T-helper 2 cell treated with Interferon-gamma antibody and Interleukin-4, amounts not matched to agents 5 μg/mL and 100 μg/mL, for 36 hours (primary cell): ENCODE data around the gene DHH.
"Not testable (repeated sequence)": the region's sequence is repeated elsewhere in the genome, so short reads cannot be mapped to it uniquely, and the experiment has no call there.

Experiments
- DNase-seq: peaks from one replicate; pipeline ENCODE4 v3.0.0; 2021; ENCODE audit warnings: low spot score
- H3K27ac Mint-ChIP-seq: one replicate; pipeline ENCODE4 v1.8.0; 2021; ENCODE audit warnings: mild to moderate bottlenecking, mixed read lengths
- H3K27me3 Mint-ChIP-seq: one replicate; pipeline ENCODE4 v1.8.0; 2021; ENCODE audit warnings: low read depth, mixed read lengths
- H3K36me3 Mint-ChIP-seq: one replicate; pipeline ENCODE4 v1.8.0; 2021; ENCODE audit warnings: low read depth, mixed read lengths
- H3K4me1 Mint-ChIP-seq: one replicate; pipeline ENCODE4 v1.8.0; 2021; ENCODE audit warnings: low read depth, mixed read lengths
- H3K4me3 Mint-ChIP-seq: one replicate; pipeline ENCODE4 v1.8.0; 2022; ENCODE audit warnings: mild to moderate bottlenecking, moderate library complexity, mixed read lengths
- H3K9me3 Mint-ChIP-seq: one replicate; pipeline ENCODE4 v1.8.0; 2021; ENCODE audit warnings: mixed read lengths

Gene DHH

DNA sequence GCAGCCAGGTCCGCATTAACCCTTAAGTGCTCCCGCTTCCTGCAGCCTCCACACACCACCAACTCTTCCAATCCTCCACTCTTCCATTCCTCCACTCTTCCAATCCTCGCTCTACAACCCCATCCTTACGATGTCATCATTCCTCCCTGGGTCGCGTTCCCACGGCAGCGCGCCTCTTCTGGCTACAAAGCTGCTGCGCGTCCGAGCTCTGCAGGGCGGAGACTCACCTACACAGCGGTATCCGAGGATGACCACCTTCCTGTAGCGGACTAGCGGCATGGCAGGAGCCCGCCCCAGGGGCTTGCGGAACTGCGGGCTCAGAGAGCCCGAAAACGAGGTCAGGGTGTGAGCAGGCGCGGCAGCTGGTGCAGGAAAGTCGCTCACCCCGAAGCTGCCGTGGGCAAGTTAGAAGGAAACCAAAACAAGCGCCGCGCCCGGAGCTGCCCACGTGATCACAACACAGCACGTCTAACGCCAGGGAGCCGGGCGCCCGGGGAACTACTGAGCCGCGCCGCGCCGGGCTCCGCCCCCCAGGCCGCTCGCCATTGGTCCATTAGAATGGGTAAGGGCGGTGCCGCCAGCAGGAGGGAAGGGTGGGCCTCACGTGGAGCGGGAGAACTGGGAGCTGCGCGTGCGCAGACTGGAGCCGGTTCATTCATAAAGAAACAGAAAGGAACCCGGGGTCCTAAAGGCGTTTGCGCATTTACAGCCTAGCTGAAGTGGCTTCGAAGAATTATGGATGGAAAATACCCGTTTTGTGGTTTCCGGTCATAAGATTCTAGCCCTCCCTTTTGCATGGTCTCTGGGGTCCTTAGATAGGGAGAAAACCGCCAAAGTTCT is 24.9 kb downstream of the DHH start, which contains the start of gene RHEBL1:
TSS of gene RHEBL1 (minus strand) at position 473 of the 840 bp plus-strand sequence. CDS start at position 279, 194 bp downstream.
- Mint-ChIP-seq H3K27me3 (no peaks in the 10 kb centered on the region), H3K36me3 (peaks cover 4% of the 10 kb centered on the region), H3K4me3 (peak within 1 kb of the TSS; percentile 98), H3K4me1 (peaks cover 28% of the 10 kb centered on the region), H3K9me3 (no peaks in the 10 kb centered on the region), H3K27ac (peak within 1 kb of the TSS; percentile 94)
- DNase-seq, result peak; percentile 100

DNA sequence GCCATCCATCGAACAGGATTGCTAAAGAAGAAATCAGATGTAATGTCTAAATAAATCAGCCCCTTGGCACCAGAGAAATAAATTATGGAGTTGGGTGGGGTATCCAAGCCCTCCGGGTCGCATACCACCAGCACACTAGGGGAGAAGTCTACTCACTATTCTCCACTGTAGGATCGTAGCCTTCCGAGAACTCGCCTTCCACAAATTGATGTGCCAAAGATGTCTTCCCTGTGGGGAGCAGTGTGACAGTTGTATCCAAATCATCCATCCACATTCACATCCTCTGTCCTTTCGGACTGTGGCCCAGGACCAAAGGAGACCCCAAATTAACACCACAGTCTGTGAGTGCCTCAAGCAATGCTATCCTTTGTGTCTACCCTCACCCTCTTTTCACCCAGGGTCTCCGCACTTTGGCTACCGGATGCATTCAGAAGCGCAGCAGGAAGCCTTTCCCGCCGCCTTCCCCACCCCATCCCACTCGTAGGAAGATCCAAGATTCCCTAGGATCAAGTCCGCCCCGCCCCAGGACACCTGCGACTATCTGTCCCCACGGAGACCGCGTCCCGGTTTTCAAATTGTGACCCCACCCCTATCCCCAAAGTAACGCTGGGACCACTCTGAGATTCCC is 25.6 kb downstream of the DHH start:
- Mint-ChIP-seq H3K9me3 (no peaks in the 10 kb centered on the region), H3K36me3 (peaks cover 5% of the 10 kb centered on the region), H3K4me1 (peaks cover 30% of the 10 kb centered on the region), H3K27ac (peak overlapping the region; percentile 94), H3K27me3 (no peaks in the 10 kb centered on the region), H3K4me3 (peak overlapping the region; percentile 98)
- DNase-seq, result no peak

DNA sequence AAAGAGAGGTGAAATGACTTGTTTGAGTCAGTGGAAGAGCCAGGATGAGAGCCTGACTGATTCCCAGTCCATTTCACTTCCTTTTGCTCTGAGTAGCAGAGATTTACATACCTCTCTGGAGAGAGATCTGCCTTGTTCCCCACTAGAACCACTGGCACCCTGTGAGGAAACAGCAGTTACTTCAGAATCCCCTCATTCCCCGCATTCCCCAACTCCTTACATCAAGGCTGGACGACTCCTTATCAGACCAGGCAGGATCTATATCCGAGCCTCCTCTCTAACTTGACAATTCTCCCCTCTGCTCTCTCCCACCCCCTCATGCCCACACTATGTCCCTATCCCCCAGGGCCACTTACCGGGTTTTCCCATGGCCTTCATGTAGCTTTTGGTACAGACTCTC is 28.5 kb downstream of the DHH start:
- Mint-ChIP-seq H3K36me3 (peaks cover 6% of the 10 kb centered on the region), H3K9me3 (no peaks in the 10 kb centered on the region), H3K27ac (peak overlapping the region; percentile 3), H3K27me3 (no peaks in the 10 kb centered on the region), H3K4me3 (no peak overlapping the region), H3K4me1 (peaks cover 30% of the 10 kb centered on the region)
- DNase-seq, result no peak

DNA sequence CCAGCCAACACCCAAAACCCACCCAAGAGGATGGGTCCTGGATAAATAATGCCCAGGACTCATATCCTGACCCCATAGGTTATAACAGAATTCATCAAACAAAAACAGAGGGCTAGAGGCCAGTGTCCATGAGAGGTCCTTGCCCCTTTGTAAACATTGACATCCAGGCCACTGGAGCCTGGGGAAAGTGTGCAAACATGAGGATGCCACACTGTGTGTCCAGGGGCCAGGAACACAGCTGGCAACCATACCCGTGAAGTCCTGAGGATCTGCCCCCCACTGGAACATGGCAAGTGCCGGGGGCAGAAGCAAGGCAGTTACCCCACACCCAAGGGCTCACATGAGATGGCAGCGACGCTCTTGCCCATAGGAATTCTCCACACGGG is 29.8 kb downstream of the DHH start:
- DNase-seq, result no peak
- H3K4me1 Mint-ChIP-seq, result peaks cover 26% of the 10 kb centered on the region
- H3K4me3 Mint-ChIP-seq, result no peak overlapping the region
- H3K9me3 Mint-ChIP-seq, result no peaks in the 10 kb centered on the region
- H3K27me3 Mint-ChIP-seq, result no peaks in the 10 kb centered on the region
- H3K36me3 Mint-ChIP-seq, result peaks cover 6% of the 10 kb centered on the region
- no peak overlapping the region for H3K27ac Mint-ChIP-seq

DNA sequence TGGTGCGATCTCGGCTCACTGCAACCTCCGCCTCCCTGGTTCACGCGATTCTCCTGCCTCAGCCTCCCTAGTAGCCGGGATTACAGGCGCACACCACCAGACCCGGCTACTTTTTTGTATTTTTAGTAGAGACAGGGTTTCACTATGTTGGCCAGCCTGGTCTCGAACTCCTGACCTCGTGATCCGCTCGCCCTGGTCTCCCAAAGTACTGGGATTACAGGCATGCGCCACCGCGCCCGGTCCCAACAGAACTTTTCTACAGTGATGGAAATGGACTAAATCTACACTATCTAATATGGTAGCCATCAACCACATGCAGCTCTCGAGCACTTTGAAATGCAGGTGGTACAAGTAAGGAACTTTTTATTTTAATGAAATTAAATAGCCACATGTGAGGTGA is 32.7 kb downstream of the DHH start:
- H3K27me3 Mint-ChIP-seq, H3K9me3 Mint-ChIP-seq, H3K27ac Mint-ChIP-seq, DNase-seq, H3K36me3 Mint-ChIP-seq: not testable (repeated sequence)
- Mint-ChIP-seq H3K4me1 (peaks cover 28% of the 10 kb centered on the region), H3K4me3 (peak overlapping the region; percentile 44)

DNA sequence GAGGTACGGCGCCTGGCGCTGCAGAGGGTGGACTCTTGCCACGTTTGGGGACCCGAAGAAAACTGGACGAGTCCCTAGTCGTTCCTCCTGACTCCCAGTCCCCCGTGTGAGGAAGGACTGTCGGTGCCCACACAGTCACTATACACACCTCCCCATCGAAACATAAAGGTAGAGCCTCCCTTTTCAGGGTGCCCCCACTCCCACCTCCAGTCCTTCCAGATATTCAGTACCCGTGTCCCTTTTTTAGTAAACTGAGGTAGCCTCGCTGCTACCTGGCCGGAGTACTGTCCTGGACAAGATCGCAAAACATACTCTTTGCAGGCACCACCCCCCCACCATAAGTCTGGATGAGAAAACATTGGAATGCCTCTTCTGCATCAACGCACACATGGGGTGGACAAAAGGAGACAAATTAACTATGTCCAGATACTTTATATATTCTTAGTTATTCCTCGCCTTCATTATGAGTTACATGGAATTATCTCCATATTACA is 33.4 kb downstream of the DHH start:
- H3K27me3 Mint-ChIP-seq, result no peaks in the 10 kb centered on the region
- H3K9me3 Mint-ChIP-seq, result no peaks in the 10 kb centered on the region
- peak overlapping the region; percentile 89 for H3K4me3 Mint-ChIP-seq
- H3K36me3 Mint-ChIP-seq, result peaks cover 4% of the 10 kb centered on the region
- H3K27ac Mint-ChIP-seq, result peak overlapping the region; percentile 92
- no peak for DNase-seq
- peaks cover 35% of the 10 kb centered on the region for H3K4me1 Mint-ChIP-seq

DNA sequence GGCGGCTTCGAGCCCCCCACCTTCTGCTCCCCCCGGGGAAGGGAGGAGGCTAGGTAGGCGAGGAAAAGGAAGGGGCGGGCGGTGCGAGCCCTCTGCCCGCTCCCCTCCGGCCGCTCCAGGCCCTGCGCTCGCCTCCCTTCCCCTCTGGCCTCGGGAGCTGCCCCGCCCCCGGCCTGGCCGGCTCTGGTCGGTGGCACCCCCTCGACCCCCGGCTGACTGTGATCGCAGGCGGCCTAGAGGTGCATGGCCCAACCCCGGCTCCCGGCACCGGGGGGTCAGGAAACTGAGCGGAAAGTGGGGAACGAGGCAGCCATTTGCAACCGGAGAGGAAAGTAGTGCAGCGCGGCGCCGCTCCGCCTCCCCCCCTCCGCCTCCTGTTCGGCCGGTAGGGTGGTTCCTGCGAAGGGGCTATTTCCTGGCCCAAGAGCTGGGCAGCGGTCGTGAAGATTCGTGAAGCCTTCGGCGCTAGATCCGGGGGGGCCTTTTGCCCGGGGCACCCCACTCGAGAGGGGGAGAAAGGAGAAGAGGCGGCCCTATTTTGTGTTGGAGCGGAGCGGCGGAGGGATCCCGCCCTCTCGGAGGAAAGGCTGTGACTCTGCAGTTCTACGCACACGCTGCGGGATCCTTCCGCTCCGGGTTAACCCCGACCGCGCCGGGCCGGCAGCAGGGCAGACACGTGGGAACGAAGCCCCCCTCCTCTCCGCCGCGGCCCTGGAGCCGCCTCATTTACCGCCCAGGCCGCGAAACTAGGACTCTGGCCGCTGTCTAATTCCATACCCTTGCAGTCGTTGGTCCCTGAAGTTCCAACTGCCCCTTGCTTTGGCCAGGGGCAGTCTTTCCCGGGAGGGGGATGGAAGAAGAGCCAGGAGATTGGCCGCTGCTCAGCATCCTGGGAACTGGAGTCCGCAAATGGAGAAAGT is 34.1 kb downstream of the DHH start, which contains the start of gene KMT2D:
TSS of gene KMT2D (minus strand) at position 558 of the 920 bp plus-strand sequence. CDS start 5,470 bp downstream, outside the sequence.
- Mint-ChIP-seq H3K4me3 (peak within 1 kb of the TSS; percentile 94), H3K9me3 (no peaks in the 10 kb centered on the region), H3K27ac (peak within 1 kb of the TSS; percentile 92), H3K36me3 (peaks cover 9% of the 10 kb centered on the region), H3K27me3 (no peaks in the 10 kb centered on the region), H3K4me1 (peaks cover 42% of the 10 kb centered on the region)
- peak; percentile 88 for DNase-seq

DNA sequence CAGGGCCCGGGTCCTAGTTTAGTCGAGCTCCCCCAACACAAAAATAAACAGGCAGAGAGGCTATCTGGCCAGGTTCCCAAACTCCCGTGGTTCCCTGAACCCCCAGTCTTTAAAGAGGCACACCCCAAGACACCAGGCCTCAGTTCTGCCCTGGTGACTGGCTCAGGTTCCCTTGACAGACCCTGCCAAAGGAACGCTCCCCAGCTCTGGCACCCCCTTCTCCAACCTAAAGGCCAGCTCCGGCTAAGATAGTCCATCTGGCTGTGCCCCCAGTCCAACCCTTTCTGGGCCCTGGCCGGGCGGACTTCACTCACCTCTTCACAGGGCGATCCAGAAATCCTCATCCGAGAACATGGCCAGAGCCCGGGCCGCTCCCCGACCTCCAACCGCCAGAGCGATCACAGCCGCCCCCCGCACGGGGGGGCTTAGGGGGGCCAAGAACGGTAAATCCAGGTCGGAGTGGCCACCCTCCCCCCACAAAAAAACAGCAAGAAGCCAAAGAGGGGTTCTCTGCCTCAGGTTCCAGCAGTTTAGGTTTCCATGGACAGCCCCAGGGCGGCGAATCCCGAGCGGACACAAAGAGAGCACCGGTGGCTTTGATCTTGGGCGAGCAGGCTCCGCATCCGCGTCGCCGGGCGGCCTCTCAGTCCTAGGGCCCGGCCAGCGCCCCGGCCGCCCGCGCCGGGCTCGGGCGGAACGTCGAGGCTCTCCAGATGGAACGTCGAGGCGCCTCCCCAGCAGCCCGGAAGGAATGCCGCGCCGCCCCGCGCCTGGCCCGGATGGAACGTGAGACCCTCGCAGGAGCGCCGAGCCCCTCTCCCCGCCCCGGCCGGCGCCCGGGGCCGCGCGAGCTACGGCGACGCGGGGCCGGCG is 35.1 kb downstream of the DHH start:
- Mint-ChIP-seq H3K27ac (peak overlapping the region; percentile 86), H3K4me1 (peaks cover 46% of the 10 kb centered on the region), H3K27me3 (no peaks in the 10 kb centered on the region), H3K4me3 (peak overlapping the region; percentile 94), H3K9me3 (no peaks in the 10 kb centered on the region), H3K36me3 (peaks cover 13% of the 10 kb centered on the region)
- DNase-seq, result peak; percentile 14

DNA sequence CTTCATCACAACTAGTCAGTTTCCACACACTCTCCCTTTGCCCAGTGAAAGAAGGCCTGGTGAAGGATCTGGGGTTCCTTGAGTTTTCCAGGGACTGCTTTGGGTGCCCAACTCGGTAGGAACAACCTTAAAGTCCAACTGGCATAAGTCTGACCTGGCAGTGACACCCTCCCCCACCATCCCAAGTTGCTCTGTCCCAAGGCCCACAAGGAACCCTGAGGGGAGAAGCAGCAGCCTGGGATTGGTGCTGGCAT is 35.6 kb downstream of the DHH start:
- Mint-ChIP-seq H3K9me3 (no peaks in the 10 kb centered on the region), H3K27ac (peak overlapping the region; percentile 86), H3K4me3 (peak overlapping the region; percentile 94), H3K4me1 (peaks cover 44% of the 10 kb centered on the region), H3K27me3 (no peaks in the 10 kb centered on the region), H3K36me3 (peaks cover 14% of the 10 kb centered on the region)
- no peak for DNase-seq

DNA sequence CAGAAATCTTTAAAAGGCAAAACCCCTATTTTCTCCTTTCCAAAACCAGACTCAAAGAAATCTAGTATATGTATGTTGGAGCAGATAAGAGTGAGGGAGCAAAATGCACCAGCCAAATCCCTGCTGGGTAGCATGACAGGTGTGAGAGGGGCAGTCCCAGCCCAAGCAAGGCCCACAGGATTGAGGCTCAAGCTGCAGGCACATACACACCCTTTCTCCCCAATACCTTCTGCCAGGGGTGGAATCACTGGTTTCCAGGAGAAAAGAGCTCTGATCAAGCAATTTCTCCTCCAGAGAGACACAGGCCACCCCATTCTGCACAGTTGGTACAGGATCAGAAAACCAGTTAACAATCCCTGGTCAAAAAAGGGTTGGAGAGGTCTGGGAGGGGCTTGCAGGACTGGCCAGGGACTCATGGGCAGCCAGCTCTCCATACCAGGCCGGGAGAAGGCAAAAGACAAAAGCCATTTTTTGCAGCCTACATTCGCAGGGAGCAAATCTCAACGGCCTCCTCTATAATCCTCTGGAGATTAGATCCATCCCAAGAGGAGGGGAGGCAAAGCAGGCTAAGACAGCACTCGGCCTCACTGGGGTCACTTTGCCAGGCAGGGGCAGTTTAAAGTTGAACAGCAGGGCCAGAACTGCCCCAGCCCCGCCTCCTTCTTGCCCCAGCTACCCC is 36.1 kb downstream of the DHH start:
- no peaks in the 10 kb centered on the region for H3K9me3 Mint-ChIP-seq
- no peak for DNase-seq
- peak overlapping the region; percentile 86 for H3K27ac Mint-ChIP-seq
- peaks cover 42% of the 10 kb centered on the region for H3K4me1 Mint-ChIP-seq
- H3K27me3 Mint-ChIP-seq, result no peaks in the 10 kb centered on the region
- peaks cover 19% of the 10 kb centered on the region for H3K36me3 Mint-ChIP-seq
- peak overlapping the region; percentile 94 for H3K4me3 Mint-ChIP-seq

DNA sequence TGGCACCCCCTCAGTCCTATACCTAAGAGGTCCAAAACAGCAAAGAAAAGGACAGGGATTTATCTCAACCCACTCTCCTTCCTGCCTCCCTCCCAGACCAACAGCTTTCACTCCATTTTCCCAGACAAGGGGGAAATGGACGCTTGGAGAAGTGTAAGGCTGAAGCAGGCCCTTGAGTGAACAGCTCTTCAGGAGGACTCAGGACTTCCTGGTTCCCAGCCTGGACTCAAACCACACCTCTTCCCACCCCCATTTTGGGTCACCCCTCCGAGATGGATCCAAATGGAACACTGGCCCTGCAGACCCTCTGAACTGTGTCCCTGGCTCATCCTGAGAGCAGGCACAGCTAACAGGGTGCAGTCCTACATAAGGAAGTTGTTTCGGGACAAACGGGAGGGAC is 36.7 kb downstream of the DHH start:
- H3K4me3 Mint-ChIP-seq, result peak overlapping the region; percentile 94
- no peak for DNase-seq
- peaks cover 42% of the 10 kb centered on the region for H3K4me1 Mint-ChIP-seq
- peaks cover 23% of the 10 kb centered on the region for H3K36me3 Mint-ChIP-seq
- H3K27me3 Mint-ChIP-seq, result no peaks in the 10 kb centered on the region
- peak overlapping the region; percentile 86 for H3K27ac Mint-ChIP-seq
- H3K9me3 Mint-ChIP-seq, result no peaks in the 10 kb centered on the region

DNA sequence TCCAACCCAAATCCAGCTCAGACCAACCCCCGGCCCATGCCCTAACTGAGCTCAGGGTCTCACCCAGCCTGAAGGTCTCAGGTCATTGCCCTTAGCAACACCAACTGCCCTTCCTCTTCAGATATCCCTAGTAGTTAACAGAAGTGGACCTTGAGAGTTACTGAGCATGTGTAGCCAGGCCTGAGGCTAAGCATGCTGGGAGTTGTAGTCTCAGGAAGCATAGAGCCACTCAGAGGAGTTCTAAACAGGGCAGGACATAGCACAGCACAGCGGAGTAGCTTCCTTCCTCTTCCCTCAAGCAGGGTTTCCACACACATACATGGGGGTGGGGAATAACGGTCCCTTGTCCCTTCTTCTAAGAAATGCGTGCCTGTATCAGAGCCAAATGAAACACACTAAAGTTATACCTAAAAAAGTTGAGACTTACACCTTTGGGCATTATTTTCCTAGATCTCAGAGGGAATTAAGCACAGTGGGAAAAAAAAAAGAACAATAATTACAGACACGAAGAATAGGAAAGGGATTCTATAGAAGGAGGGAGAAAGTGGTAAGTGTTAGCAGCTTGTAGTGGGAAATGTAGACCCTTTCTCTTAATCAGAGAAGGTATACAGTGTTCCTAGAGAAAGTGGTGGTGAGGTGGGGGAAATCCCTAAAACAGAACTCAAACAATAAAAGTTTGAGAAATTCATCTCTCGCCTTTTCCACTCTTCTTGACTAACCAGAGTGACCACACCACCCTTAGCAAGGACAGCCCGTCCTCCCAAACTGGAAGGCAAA is 38.4 kb downstream of the DHH start:
- H3K27me3 Mint-ChIP-seq, result no peaks in the 10 kb centered on the region
- no peaks in the 10 kb centered on the region for H3K9me3 Mint-ChIP-seq
- peaks cover 35% of the 10 kb centered on the region for H3K4me1 Mint-ChIP-seq
- H3K27ac Mint-ChIP-seq, result peak overlapping the region; percentile 39
- peaks cover 38% of the 10 kb centered on the region for H3K36me3 Mint-ChIP-seq
- H3K4me3 Mint-ChIP-seq, result peak overlapping the region; percentile 94
- peak; percentile 59 for DNase-seq
